H1 (cell line): Measurements from ENCODE around the gene RESP18. TPM values are rescaled to one million over a fixed set of nuclear protein-coding genes. Genes with fewer than 3 reads are reported as not detected.

Experiments used
- BRCA1 ChIP-seq: IDR thresholded peaks from 2 replicates; pipeline ENCODE4 v1.6.1; 2012; ENCODE audit warnings: low read depth, low read length, improper control_type of control experiment
- POU5F1 ChIP-seq: IDR thresholded peaks from 2 replicates; pipeline ENCODE4 v1.6.1; 2011; ENCODE audit warnings: low read depth, mild to moderate bottlenecking, low read length, moderate library complexity
- polyA plus RNA-seq, 7 experiments: library from polyadenylated mRNA; depleted of rRNA in 3 of 7; stranded (reverse) in 5 of 7; unstranded in 2 of 7; fragments of >200 nt in 5 of 7; fragments of 200-250 nt in 2 of 7; gene quantifications; 1 replicate in 5 of 7; 2 replicates in 1 of 7; 4 replicates in 1 of 7; pipeline versions ENCODE4 v1.2.1 to v1.2.3, GENCODE V29; 2011 to 2013; ENCODE audit warnings: missing spikeins in 2 of 7, mixed read lengths in 2 of 7
- total RNA-seq: library from RNA; stranded (reverse); fragmentation: NEBNext Ultra II Directional; extraction: Animal tissue kit (Norgen Biotek cat#: 25700); gene quantifications from 2 replicates; pipeline ENCODE4 v1.2.1, GENCODE V29; 2021

RESP18 gene
- total and polyA plus RNA-seq, 2 of the 8 experiments (the other 6 are each of a cell fraction or from before 2014, with no cell fraction given): not detected

DNA sequence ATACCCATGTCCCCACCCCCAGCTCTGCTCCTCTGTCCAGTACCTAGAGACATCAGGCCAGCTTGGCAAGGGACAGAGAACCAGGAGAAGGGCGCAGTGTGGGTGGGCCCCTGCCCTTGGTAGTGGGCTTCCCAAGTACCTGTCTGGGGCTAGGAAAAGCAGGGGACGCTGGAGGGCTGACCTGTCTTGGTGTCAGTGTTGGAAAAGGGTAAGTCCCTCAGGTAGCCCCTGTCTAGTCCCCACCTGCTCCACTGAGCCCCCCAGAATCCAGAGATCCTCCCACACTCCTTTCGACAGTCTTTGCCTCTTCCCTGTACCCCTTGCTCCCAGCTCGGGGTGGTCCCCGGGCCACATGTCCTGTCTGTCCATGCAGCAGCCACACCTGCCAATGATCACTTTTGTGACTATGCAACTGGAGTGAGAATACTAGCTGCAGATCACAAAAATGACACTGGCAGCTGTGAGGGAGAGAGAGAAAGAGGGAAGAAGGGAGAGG lies 38.8 kb downstream of the RESP18 start (continued):
- TF ChIP-seq POU5F1 (no peak), BRCA1 (no peak)
